Fibroblast of the aortic adventitia (primary cell): Measurements from ENCODE around the gene CA5B. TPM values are rescaled to one million over a fixed set of nuclear protein-coding genes. Genes with fewer than 3 reads are reported as not detected.
"Not testable (repeated sequence)": the region's sequence is repeated elsewhere in the genome, so short reads cannot be mapped to it uniquely, and the experiment has no call there.

ENCODE experiments used
- DNase-seq: peaks from one replicate; pipeline ENCODE4 v3.0.0-alpha.2; 2010; ENCODE audit warnings: low read depth
- H3K4me3 ChIP-seq: 2 replicates; pipeline ENCODE4 v1.5.1; 2011; ENCODE audit warnings: low read depth, mild to moderate bottlenecking, control low read depth, low read length, moderate library complexity
- CTCF ChIP-seq: IDR thresholded peaks from 2 replicates; pipeline ENCODE4 v1.5.1; 2011; ENCODE audit warnings: mild to moderate bottlenecking, low read length, control low read depth, inconsistent platforms; ENCODE audit not compliant: insufficient read depth
- total RNA-seq: library from RNA; depleted of rRNA; stranded (reverse); fragments of >200 nt; gene quantifications from 2 replicates; pipeline ENCODE4 v1.2.3, GENCODE V29; 2012; ENCODE audit warnings: low replicate concordance

The CA5B gene
- total RNA-seq, 1 donor: 39.6 TPM

- DNase-seq: no peak
- TF ChIP-seq CTCF: no peak
These were observed 19.6 kb upstream of the CA5B start for GRCh38 chrX:15718283-15718970.

GRCh38 chrX:15719324-15719968 lies 18.6 kb upstream of the CA5B start:
- DNase-seq: no peak
- H3K4me3 ChIP-seq: no peak overlapping the region
- TF ChIP-seq CTCF: no peak

More at GRCh38 chrX:15718283-15718970, 19.6 kb upstream of the CA5B start:
- no peak overlapping the region for H3K4me3 ChIP-seq

- H3K4me3 ChIP-seq: no peak overlapping the region
- no peak for DNase-seq
- TF ChIP-seq CTCF: no peak
These were observed 16.2 kb upstream of the CA5B start for GRCh38 chrX:15721911-15722310.

GRCh38 chrX:15723887-15724517 lies 14.1 kb upstream of the CA5B start:
- DNase-seq: no peak
- no peak for TF ChIP-seq CTCF
- no peak overlapping the region for H3K4me3 ChIP-seq

- no peak for DNase-seq
- TF ChIP-seq CTCF: no peak
- no peak overlapping the region for H3K4me3 ChIP-seq
These were observed 13.2 kb upstream of the CA5B start for GRCh38 chrX:15724911-15725310.

GRCh38 chrX:15731368-15731767 lies 6.7 kb upstream of the CA5B start:
- not testable (repeated sequence) for H3K4me3 ChIP-seq, DNase-seq

GRCh38 chrX:15737190-15737958 lies 696 bp upstream of the CA5B start:
- peak overlapping the region; percentile 63 for H3K4me3 ChIP-seq
- DNase-seq: no peak
- no peak for TF ChIP-seq CTCF
